Progenitor cell of endocrine pancreas (in vitro differentiated cells): ENCODE data around the gene CD80. TPM values are rescaled to one million over a fixed set of nuclear protein-coding genes. Genes with fewer than 3 reads are reported as not detected.

Experiments used
- DNase-seq: peaks from one replicate; pipeline ENCODE4 v3.0.0; 2021; ENCODE audit warnings: low spot score; ENCODE audit not compliant: unreplicated experiment
- H3K27ac Mint-ChIP-seq: 2 replicates; pipeline ENCODE4 v1.8.0; 2021; ENCODE audit warnings: mild to moderate bottlenecking, moderate library complexity, mixed read lengths
- H3K27me3 Mint-ChIP-seq: 2 replicates; pipeline ENCODE4 v1.8.0; 2021; ENCODE audit warnings: mixed read lengths
- H3K36me3 Mint-ChIP-seq: 2 replicates; pipeline ENCODE4 v1.8.0; 2022; ENCODE audit warnings: mixed read lengths; ENCODE audit not compliant: insufficient read depth
- H3K4me1 Mint-ChIP-seq: 2 replicates; pipeline ENCODE4 v1.8.0; 2021; ENCODE audit warnings: low read depth, mixed read lengths
- H3K4me3 Mint-ChIP-seq: 2 replicates; pipeline ENCODE4 v1.8.0; 2021; ENCODE audit warnings: low read depth, mild to moderate bottlenecking, moderate library complexity, mixed read lengths
- H3K9me3 Mint-ChIP-seq: 2 replicates; pipeline ENCODE4 v1.8.0; 2021; ENCODE audit warnings: low read depth, mixed read lengths
- CTCF ChIP-seq: fragments of 200-600 bp; sonication (generic); IDR thresholded peaks from one replicate; pipeline ENCODE4 v1.5.0; 2021; ENCODE audit warnings: antibody characterized with exemption, mild to moderate bottlenecking; ENCODE audit not compliant: unreplicated experiment
- total RNA-seq: library from RNA; stranded (reverse); gene quantifications from 2 replicates; pipeline ENCODE4 v1.2.1, GENCODE V29; 2021

CD80 gene
- total RNA-seq, 1 donor from 2014 or later: 0.24 TPM

GRCh38 chr3:119490153-119490552 lies 69.3 kb downstream of the CD80 start:
- TF ChIP-seq CTCF: no peak
- H3K4me1 Mint-ChIP-seq: no peaks in the 10 kb centered on the region
- peaks cover 11% of the 10 kb centered on the region for H3K36me3 Mint-ChIP-seq
- no peaks in the 10 kb centered on the region for H3K9me3 Mint-ChIP-seq
- no peak for DNase-seq
- no peaks in the 10 kb centered on the region for H3K27me3 Mint-ChIP-seq
- no peak overlapping the region for H3K27ac Mint-ChIP-seq
- H3K4me3 Mint-ChIP-seq: no peak overlapping the region

DNA sequence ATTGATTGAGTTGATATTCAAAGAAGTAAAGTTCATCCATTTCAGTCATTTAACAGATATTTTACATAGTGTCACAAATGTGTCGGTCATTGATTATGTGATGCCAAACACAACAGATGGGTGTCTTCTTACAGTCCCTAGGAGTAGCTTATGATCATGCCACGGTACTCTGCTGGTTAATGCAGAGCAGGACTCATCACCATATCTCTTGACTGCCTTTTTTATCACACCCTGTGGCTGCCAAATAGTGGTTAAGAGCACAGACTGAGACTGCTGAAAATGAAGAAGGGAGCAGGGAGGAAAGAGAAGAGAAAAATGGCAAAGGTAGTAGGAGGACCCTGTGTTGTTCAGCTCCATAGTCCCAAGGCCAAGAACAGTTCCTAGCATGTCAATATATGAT lies 73.9 kb downstream of the CD80 start:
- H3K27ac Mint-ChIP-seq: peak overlapping the region; percentile 58
- DNase-seq: no peak
- no peaks in the 10 kb centered on the region for H3K4me1 Mint-ChIP-seq
- peaks cover 13% of the 10 kb centered on the region for H3K36me3 Mint-ChIP-seq
- no peaks in the 10 kb centered on the region for H3K27me3 Mint-ChIP-seq
- no peaks in the 10 kb centered on the region for H3K9me3 Mint-ChIP-seq
- no peak for TF ChIP-seq CTCF
- H3K4me3 Mint-ChIP-seq: no peak overlapping the region

- no peak for TF ChIP-seq CTCF
- DNase-seq: no peak
- H3K4me1 Mint-ChIP-seq: no peaks in the 10 kb centered on the region
- H3K36me3 Mint-ChIP-seq: peaks cover 14% of the 10 kb centered on the region
- H3K9me3 Mint-ChIP-seq: no peaks in the 10 kb centered on the region
- H3K4me3 Mint-ChIP-seq: no peak overlapping the region
- H3K27me3 Mint-ChIP-seq: no peaks in the 10 kb centered on the region
- no peak overlapping the region for H3K27ac Mint-ChIP-seq
Measured at GRCh38 chr3:119483101-119483500, 76.3 kb downstream of the CD80 start.

GRCh38 chr3:119481079-119481478 lies 78.3 kb downstream of the CD80 start:
- H3K4me3 Mint-ChIP-seq: no peak overlapping the region
- H3K27me3 Mint-ChIP-seq: no peaks in the 10 kb centered on the region
- H3K4me1 Mint-ChIP-seq: no peaks in the 10 kb centered on the region
- no peaks in the 10 kb centered on the region for H3K9me3 Mint-ChIP-seq
- no peak for DNase-seq
- peaks cover 18% of the 10 kb centered on the region for H3K36me3 Mint-ChIP-seq
- no peak overlapping the region for H3K27ac Mint-ChIP-seq
- no peak for TF ChIP-seq CTCF

Other genes starting within 250 kb of the CD80 start
- 48.3 and 51.6 TPM in 2 replicates for gene TMEM39A, start 96.0 kb downstream of the CD80 start, total RNA-seq
- gene POGLUT1, start 90.7 kb downstream of the CD80 start, total RNA-seq: 25.5 and 26.9 TPM in 2 replicates
- 91.1 and 95.4 TPM in 2 replicates for gene TIMMDC1, start 61.1 kb downstream of the CD80 start, total RNA-seq
- gene ADPRH, start 19.9 kb upstream of the CD80 start, total RNA-seq: 3.4 and 3.7 TPM in 2 replicates
- 0.18 TPM in 1 of 2 replicates, not detected in the other for gene PLA1A, start 38.3 kb upstream of the CD80 start, total RNA-seq
- 2.9 and 3.8 TPM in 2 replicates for gene POPDC2, start 101.0 kb upstream of the CD80 start, total RNA-seq
- 29.9 and 35.4 TPM in 2 replicates for gene COX17, start 117.8 kb upstream of the CD80 start, total RNA-seq
- 63.0 and 75.0 TPM in 2 replicates for gene CFAP91, start 143.4 kb upstream of the CD80 start, total RNA-seq
- gene NR1I2, start 222.5 kb upstream of the CD80 start, total RNA-seq: 0.62 and 1.0 TPM in 2 replicates